ENCODE results near the gene UQCRQ. TPM values are rescaled to one million over a fixed set of nuclear protein-coding genes. Genes with fewer than 3 reads are reported as not detected.

The UQCRQ gene
- total RNA-seq (2014; rRNA removed; shearing (Covaris generic)) = 104 and 115 TPM in 2 replicates
- 1,308 and 1,495 TPM in 2 replicates for polyA plus RNA-seq (2016; fragmentation: Nextera tagmentation; extraction: Ambion mirVana)
- long read RNA-seq, transcript UQCRQ-202 (3 exons, 429 nt) = minor isoform, 11 of 139 reads
- long read RNA-seq, transcript UQCRQ-203 (3 exons, 839 nt) = major isoform, 108 of 139 reads
- long read RNA-seq, transcript UQCRQ-201 (2 exons, 586 nt) = minor isoform, 9 of 139 reads
- long read RNA-seq, partial matches to known transcripts = 0 of 139 reads
- long read RNA-seq, other reads (novel, unspliced or antisense) = 8 of 139 reads

- ATAC-seq (peak; percentile 98), DNase-seq (ENCODE audit: low spot score) (peak; percentile 100)
- Histone ChIP-seq H4K20me1 (replicated peaks; ENCODE audit: insufficient read depth) (peaks cover 8% of the 10 kb centered on the region; the same call in 1 of the 2 replicates), H3K79me2 (replicated peaks; ENCODE audit: insufficient read depth) (peaks cover 20% of the 10 kb centered on the region), H3K27ac (ENCODE audit: low read depth) (peak within 1 kb of the TSS; percentile 97), H2AFZ (peak within 1 kb of the TSS; percentile 93), H3K27me3 (ENCODE audit: insufficient read depth) (no peaks in the 10 kb centered on the region), H3K36me3 (ENCODE audit: insufficient read depth) (peaks cover 15% of the 10 kb centered on the region), H3K4me3 (peak within 1 kb of the TSS; percentile 98), H3K4me2 (peak within 1 kb of the TSS; percentile 100), H3F3A (replicated peaks; ENCODE audit: low read depth) (peaks cover 26% of the 10 kb centered on the region), H3K4me1 (ENCODE audit: insufficient read depth) (peaks cover 16% of the 10 kb centered on the region), H3K9me2 (ENCODE audit: insufficient read depth) (no peaks in the 10 kb centered on the region)
- Mint-ChIP-seq H3K4me3 (peak within 1 kb of the TSS; percentile 99), H3K36me3 (ENCODE audit: low read depth) (peaks cover 35% of the 10 kb centered on the region), H3K9me3 (no peaks in the 10 kb centered on the region), H3K4me1 (peaks cover 23% of the 10 kb centered on the region), H3K27me3 (ENCODE audit: insufficient read depth, low read depth, poor library complexity) (peaks cover 9% of the 10 kb centered on the region), H3K27ac (peak within 1 kb of the TSS; percentile 100)
- TF ChIP-seq CREB1 (CRISPR knock-in tag; IDR thresholded peaks at IDR 0.05; ENCODE audit: low read depth) (peak; percentile 95), JUNB (IDR thresholded peaks at IDR 0.05; ENCODE audit: unreplicated experiment) (no peak), POLR2AphosphoS5 (IDR thresholded peaks at IDR 0.05; ENCODE audit: low read depth) (peak; percentile 97), ZNF462 (CRISPR knock-in tag; IDR thresholded peaks at IDR 0.05) (no peak)
- TF ChIP-seq, protein P1, sequence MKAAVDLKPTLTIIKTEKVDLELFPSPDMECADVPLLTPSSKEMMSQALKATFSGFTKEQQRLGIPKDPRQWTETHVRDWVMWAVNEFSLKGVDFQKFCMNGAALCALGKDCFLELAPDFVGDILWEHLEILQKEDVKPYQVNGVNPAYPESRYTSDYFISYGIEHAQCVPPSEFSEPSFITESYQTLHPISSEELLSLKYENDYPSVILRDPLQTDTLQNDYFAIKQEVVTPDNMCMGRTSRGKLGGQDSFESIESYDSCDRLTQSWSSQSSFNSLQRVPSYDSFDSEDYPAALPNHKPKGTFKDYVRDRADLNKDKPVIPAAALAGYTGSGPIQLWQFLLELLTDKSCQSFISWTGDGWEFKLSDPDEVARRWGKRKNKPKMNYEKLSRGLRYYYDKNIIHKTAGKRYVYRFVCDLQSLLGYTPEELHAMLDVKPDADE (IDR thresholded peaks at IDR 0.05) = peak; percentile 80
- TF ChIP-seq, protein P2, sequence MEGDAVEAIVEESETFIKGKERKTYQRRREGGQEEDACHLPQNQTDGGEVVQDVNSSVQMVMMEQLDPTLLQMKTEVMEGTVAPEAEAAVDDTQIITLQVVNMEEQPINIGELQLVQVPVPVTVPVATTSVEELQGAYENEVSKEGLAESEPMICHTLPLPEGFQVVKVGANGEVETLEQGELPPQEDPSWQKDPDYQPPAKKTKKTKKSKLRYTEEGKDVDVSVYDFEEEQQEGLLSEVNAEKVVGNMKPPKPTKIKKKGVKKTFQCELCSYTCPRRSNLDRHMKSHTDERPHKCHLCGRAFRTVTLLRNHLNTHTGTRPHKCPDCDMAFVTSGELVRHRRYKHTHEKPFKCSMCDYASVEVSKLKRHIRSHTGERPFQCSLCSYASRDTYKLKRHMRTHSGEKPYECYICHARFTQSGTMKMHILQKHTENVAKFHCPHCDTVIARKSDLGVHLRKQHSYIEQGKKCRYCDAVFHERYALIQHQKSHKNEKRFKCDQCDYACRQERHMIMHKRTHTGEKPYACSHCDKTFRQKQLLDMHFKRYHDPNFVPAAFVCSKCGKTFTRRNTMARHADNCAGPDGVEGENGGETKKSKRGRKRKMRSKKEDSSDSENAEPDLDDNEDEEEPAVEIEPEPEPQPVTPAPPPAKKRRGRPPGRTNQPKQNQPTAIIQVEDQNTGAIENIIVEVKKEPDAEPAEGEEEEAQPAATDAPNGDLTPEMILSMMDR (conservative IDR thresholded peaks at IDR 0.05; ENCODE audit: low read depth in 2 of 2) = peak in 1 of 2 experiments; percentile 73; a peak in 2 of 4 replicates
These were observed at the start of gene UQCRQ, which contains the start of gene GDF9 for GRCh38 chr5:132866342-132867045. TSS of gene UQCRQ (plus strand) at chr5:132866642. CDS start at chr5:132866882, 240 bp downstream. TSS of gene GDF9 (minus strand) at chr5:132866469. CDS start at chr5:132864533, 1,936 bp downstream.

Measured in GM23338 (cell line).